Thoracic aorta (tissue), 2 donors: ENCODE measurements around the gene CHD9. TPM values are rescaled to one million over a fixed set of nuclear protein-coding genes. Genes with fewer than 3 reads are reported as not detected.
A peak's percentile ranks its signal among the peaks of the same experiment; 100 is the strongest.

Source experiments
- ATAC-seq: fragments of 150-250 bp; one replicate; pipeline ENCODE4 v1.8.0; 2017; ENCODE audit warnings: low read depth; ENCODE audit not compliant: insufficient number of reproducible peaks, low FRiP score
- DNase-seq: peaks from one replicate; pipeline ENCODE4 v3.0.0-alpha.2; 2020; ENCODE audit warnings: low spot score
- H3K27ac ChIP-seq, 2 donors: fragments of 200-600 bp; sonication (generic); 1 replicate in 1 of 2; 2 replicates in 1 of 2; pipeline ENCODE4 v1.5.1; 2016; ENCODE audit warnings: mild to moderate bottlenecking in 2 of 2, moderate library complexity in 2 of 2
- H3K27me3 ChIP-seq: fragments of 200-600 bp; sonication (generic); replicated peaks from 2 replicates; pipeline ENCODE4 v1.6.0; 2016; ENCODE audit warnings: mild to moderate bottlenecking; ENCODE audit not compliant: insufficient read depth
- H3K36me3 ChIP-seq: fragments of 200-600 bp; sonication (generic); one replicate; pipeline ENCODE4 v1.5.1; 2016
- H3K4me1 ChIP-seq, 2 donors: fragments of 200-600 bp; sonication (generic); 1 replicate in 1 of 2; 2 replicates in 1 of 2; pipeline versions ENCODE4 v1.5.1 to v1.6.0; 2016; ENCODE audit warnings: low read depth in 2 of 2, mild to moderate bottlenecking in 1 of 2; ENCODE audit not compliant: control insufficient read depth in 1 of 2
- H3K4me3 ChIP-seq: fragments of 200-600 bp; sonication (generic); 2 replicates; pipeline ENCODE4 v1.5.1; 2016; ENCODE audit warnings: mild to moderate bottlenecking
- H3K9me3 ChIP-seq: fragments of 200-600 bp; sonication (generic); 2 replicates; pipeline ENCODE4 v1.5.1; 2016
- total RNA-seq, 2 donors: library from RNA; depleted of rRNA; stranded (reverse); fragments of >200 nt; gene quantifications; one replicate each; pipeline versions ENCODE4 v1.1.0 to v1.2.3, GENCODE V29; 2016
- TF ChIP-seq, protein P1 (sequence below): fragments of 200-600 bp; sonication (generic); IDR thresholded peaks from one replicate; pipeline ENCODE4 v1.5.1; 2019; ENCODE audit warnings: antibody characterized with exemption

Gene CHD9
- total RNA-seq, 2 donors from 2014 or later: 71.3 to 152 TPM

DNA sequence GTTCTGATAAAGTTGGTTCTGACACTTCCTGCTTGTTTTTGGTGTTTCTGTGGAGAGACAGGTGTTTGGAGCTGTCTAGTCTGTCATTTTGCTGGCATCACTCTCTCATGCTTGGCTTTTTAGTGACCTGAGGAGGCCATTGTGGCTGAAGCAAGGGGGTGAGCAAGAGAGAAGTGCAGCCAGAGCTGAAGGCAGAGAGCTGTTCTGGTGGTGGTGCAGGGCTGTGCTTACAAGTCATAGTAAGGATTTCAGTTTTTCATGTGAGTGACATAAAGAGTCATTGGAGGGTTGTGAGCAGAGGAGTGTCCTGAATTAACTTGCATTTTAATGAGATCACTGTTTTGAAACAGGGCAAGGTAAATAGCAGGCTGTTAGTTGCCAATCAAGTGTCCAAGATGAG lies 97.5 kb downstream of the CHD9 start:
- Histone ChIP-seq H3K9me3 (peaks cover 7% of the 10 kb centered on the region), H3K27me3 (no peaks in the 10 kb centered on the region), H3K27ac (no peak overlapping the region), H3K36me3 (peaks cover 8% of the 10 kb centered on the region), H3K4me1 (peaks cover 12 to 32% of the 10 kb centered on the region in 2 donors), H3K4me3 (no peak overlapping the region)
- DNase-seq (no peak), ATAC-seq (no peak)
- TF ChIP-seq, protein P1, sequence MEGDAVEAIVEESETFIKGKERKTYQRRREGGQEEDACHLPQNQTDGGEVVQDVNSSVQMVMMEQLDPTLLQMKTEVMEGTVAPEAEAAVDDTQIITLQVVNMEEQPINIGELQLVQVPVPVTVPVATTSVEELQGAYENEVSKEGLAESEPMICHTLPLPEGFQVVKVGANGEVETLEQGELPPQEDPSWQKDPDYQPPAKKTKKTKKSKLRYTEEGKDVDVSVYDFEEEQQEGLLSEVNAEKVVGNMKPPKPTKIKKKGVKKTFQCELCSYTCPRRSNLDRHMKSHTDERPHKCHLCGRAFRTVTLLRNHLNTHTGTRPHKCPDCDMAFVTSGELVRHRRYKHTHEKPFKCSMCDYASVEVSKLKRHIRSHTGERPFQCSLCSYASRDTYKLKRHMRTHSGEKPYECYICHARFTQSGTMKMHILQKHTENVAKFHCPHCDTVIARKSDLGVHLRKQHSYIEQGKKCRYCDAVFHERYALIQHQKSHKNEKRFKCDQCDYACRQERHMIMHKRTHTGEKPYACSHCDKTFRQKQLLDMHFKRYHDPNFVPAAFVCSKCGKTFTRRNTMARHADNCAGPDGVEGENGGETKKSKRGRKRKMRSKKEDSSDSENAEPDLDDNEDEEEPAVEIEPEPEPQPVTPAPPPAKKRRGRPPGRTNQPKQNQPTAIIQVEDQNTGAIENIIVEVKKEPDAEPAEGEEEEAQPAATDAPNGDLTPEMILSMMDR: no peak

DNA sequence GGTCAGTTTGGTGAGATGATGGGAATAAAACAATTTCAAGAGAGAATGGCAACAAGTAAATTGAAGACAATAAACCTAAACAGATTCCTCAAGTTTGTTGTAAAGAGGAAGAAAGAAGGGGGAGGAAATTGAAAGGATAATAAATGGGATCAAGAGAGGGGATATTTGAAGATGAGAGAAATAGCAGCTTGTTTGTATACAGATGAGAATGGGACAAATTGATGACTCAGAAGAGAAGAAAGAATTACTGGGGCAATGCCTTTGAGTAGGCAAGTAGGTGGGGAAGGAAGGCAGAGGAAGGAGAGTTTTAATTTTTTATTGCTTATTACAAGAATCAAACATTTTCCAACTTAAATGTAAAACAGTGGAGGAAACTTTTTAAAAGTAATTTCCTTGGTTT lies 98.3 kb downstream of the CHD9 start:
- TF ChIP-seq, protein P1: no peak
- Histone ChIP-seq H3K27ac (no peak overlapping the region), H3K27me3 (no peaks in the 10 kb centered on the region), H3K4me3 (no peak overlapping the region), H3K4me1 (peaks cover 12 to 27% of the 10 kb centered on the region in 2 donors), H3K9me3 (peaks cover 7% of the 10 kb centered on the region), H3K36me3 (peaks cover 8% of the 10 kb centered on the region)
- ATAC-seq: no peak
- no peak for DNase-seq

DNA sequence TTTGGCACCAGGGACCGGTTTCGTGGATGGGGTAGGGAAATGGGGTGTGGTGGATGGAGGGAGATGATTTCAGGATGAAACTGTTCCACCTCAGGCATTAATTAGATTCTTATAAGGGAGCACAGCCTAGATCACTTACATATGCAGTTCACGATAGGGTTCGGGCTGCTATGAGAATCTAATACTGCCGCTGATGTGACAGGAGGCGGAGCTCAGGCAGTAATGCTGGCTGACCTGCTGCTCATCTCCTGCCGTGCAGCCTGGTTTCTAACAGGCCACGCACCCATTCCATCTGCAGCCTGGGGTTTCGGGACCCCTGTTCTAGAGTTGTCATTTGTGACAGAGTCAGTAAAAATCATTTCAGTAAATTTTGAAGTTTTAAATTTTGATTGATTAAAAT lies 99.7 kb downstream of the CHD9 start:
- Histone ChIP-seq H3K4me3 (no peak overlapping the region), H3K27me3 (no peaks in the 10 kb centered on the region), H3K36me3 (peaks cover 8% of the 10 kb centered on the region), H3K27ac (peak overlapping the region in 1 of 2 donors; percentile 1), H3K9me3 (peaks cover 7% of the 10 kb centered on the region), H3K4me1 (peaks cover 12 to 27% of the 10 kb centered on the region in 2 donors)
- TF ChIP-seq, protein P1: no peak
- DNase-seq: no peak
- ATAC-seq: no peak

DNA sequence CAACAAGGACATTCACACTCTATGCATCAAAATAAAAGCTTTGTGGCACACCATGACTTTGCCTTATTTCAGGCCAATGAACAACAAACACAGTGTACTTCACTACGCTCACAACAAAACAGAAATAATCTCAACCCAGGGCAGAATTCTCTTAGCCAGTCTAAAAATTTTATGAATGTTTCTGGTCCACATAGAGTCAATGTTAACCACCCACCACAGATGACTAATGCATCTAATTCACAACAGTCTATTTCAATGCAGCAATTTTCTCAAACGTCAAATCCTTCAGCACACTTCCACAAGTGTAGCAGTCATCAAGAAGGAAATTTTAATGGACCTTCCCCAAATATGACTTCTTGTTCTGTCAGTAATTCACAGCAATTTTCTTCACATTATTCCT lies 101.7 kb downstream of the CHD9 start:
- Histone ChIP-seq H3K27me3 (no peaks in the 10 kb centered on the region), H3K36me3 (peaks cover 8% of the 10 kb centered on the region), H3K9me3 (no peaks in the 10 kb centered on the region), H3K4me1 (peaks cover 15 to 45% of the 10 kb centered on the region in 2 donors), H3K27ac (no peak overlapping the region), H3K4me3 (no peak overlapping the region)
- ATAC-seq (no peak), DNase-seq (no peak)
- TF ChIP-seq, protein P1: no peak

DNA sequence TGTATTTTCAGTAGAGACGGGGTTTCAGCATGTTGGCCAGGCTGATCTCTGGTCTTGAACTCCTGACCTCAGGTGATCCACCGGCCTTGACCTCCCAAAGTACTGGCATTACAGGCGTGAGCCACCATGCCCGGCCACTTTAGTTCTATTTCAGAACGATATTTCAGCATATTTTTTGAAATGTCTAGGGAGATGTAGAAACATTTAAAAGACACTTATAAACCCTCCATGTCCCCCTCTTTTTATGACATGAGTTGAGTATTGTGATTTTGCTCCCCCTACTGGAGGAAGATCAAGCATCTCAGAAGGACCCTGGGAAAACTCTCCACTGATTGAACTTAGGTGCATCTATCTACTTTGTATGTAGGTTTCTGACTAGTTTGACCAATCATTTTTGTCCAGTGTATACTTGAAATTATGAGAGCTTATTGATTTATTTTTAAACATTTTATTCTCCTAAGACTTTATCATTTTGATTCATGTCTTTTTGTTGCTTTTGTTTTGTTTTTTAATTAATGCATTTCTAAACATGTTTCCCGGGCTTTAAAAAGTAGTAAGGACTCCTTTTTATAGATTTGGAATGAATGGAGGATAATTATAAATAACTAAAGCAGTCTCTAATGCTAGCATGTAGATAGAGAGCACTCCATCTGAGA lies 105.1 kb downstream of the CHD9 start:
- H3K4me3 ChIP-seq: no peak overlapping the region
- peaks cover 8% of the 10 kb centered on the region for H3K36me3 ChIP-seq
- DNase-seq (no peak), ATAC-seq (no peak)
- no peaks in the 10 kb centered on the region for H3K27me3 ChIP-seq
- peak overlapping the region in 1 of 2 donors; percentile 62 for H3K27ac ChIP-seq
- no peaks in the 10 kb centered on the region for H3K9me3 ChIP-seq
- peaks cover 10 to 36% of the 10 kb centered on the region in 2 donors for H3K4me1 ChIP-seq
- TF ChIP-seq, protein P1: peak; percentile 54
